Nephron progenitor cell (in vitro differentiated cells): Measurements from ENCODE around the gene AQP6.

Experiments used
- DNase-seq: peaks from one replicate; pipeline ENCODE4 v3.0.0; 2021
- H3K27ac Mint-ChIP-seq: 2 replicates; pipeline ENCODE4 v1.8.0; 2021; ENCODE audit warnings: mild to moderate bottlenecking, moderate library complexity, mixed read lengths
- H3K27me3 Mint-ChIP-seq: 2 replicates; pipeline ENCODE4 v1.8.0; 2021; ENCODE audit warnings: mild to moderate bottlenecking, low read depth, mixed read lengths; ENCODE audit not compliant: poor library complexity
- H3K36me3 Mint-ChIP-seq: 2 replicates; pipeline ENCODE4 v1.8.0; 2021; ENCODE audit warnings: low read depth, mixed read lengths
- H3K4me1 Mint-ChIP-seq: 2 replicates; pipeline ENCODE4 v1.8.0; 2021; ENCODE audit warnings: mixed read lengths
- H3K4me3 Mint-ChIP-seq: 2 replicates; pipeline ENCODE4 v1.8.0; 2021; ENCODE audit warnings: mild to moderate bottlenecking, moderate library complexity, mixed read lengths
- H3K9me3 Mint-ChIP-seq: 2 replicates; pipeline ENCODE4 v1.8.0; 2021; ENCODE audit warnings: mild to moderate bottlenecking, moderate library complexity, mixed read lengths
- CTCF ChIP-seq: fragments of 200-600 bp; sonication (generic); IDR thresholded peaks from 2 replicates; pipeline ENCODE4 v1.5.0; 2021; ENCODE audit warnings: antibody characterized with exemption

Gene AQP6

GRCh38 chr12:49941556-49942511 is 30.9 kb upstream of the AQP6 start:
- H3K4me1 Mint-ChIP-seq: peaks cover 41% of the 10 kb centered on the region
- no peaks in the 10 kb centered on the region for H3K9me3 Mint-ChIP-seq
- no peak for TF ChIP-seq CTCF
- H3K27me3 Mint-ChIP-seq: peaks cover 22% of the 10 kb centered on the region
- H3K27ac Mint-ChIP-seq: no peak overlapping the region
- no peaks in the 10 kb centered on the region for H3K36me3 Mint-ChIP-seq
- DNase-seq: no peak
- no peak overlapping the region for H3K4me3 Mint-ChIP-seq

GRCh38 chr12:49942512-49942893 is 30.2 kb upstream of the AQP6 start:
- no peaks in the 10 kb centered on the region for H3K9me3 Mint-ChIP-seq
- no peak overlapping the region for H3K27ac Mint-ChIP-seq
- DNase-seq: no peak
- H3K4me3 Mint-ChIP-seq: no peak overlapping the region
- TF ChIP-seq CTCF: no peak
- H3K36me3 Mint-ChIP-seq: no peaks in the 10 kb centered on the region
- peaks cover 41% of the 10 kb centered on the region for H3K4me1 Mint-ChIP-seq
- peaks cover 26% of the 10 kb centered on the region for H3K27me3 Mint-ChIP-seq

GRCh38 chr12:49942921-49943624 is 29.7 kb upstream of the AQP6 start:
- H3K27ac Mint-ChIP-seq: no peak overlapping the region
- TF ChIP-seq CTCF: no peak
- no peak overlapping the region for H3K4me3 Mint-ChIP-seq
- DNase-seq: no peak
- H3K9me3 Mint-ChIP-seq: no peaks in the 10 kb centered on the region
- H3K36me3 Mint-ChIP-seq: no peaks in the 10 kb centered on the region
- peaks cover 41% of the 10 kb centered on the region for H3K4me1 Mint-ChIP-seq
- peaks cover 31% of the 10 kb centered on the region for H3K27me3 Mint-ChIP-seq

GRCh38 chr12:49943625-49943960 is 29.2 kb upstream of the AQP6 start:
- Mint-ChIP-seq H3K4me3 (no peak overlapping the region), H3K9me3 (no peaks in the 10 kb centered on the region), H3K27ac (no peak overlapping the region), H3K36me3 (no peaks in the 10 kb centered on the region), H3K27me3 (peaks cover 32% of the 10 kb centered on the region), H3K4me1 (peaks cover 41% of the 10 kb centered on the region)
- TF ChIP-seq CTCF: no peak
- DNase-seq: no peak

GRCh38 chr12:49944046-49944445 is 28.7 kb upstream of the AQP6 start:
- Mint-ChIP-seq H3K27ac (no peak overlapping the region), H3K4me1 (peaks cover 41% of the 10 kb centered on the region), H3K27me3 (peaks cover 32% of the 10 kb centered on the region), H3K36me3 (no peaks in the 10 kb centered on the region), H3K9me3 (no peaks in the 10 kb centered on the region), H3K4me3 (no peak overlapping the region)
- no peak for TF ChIP-seq CTCF
- DNase-seq: no peak
